Mesothelial cell of epicardium (in vitro differentiated cells): ENCODE data around the gene PTPN13. TPM values are rescaled to one million over a fixed set of nuclear protein-coding genes. Genes with fewer than 3 reads are reported as not detected.

Experiments
- DNase-seq, 2 experiments: peaks; one replicate each; pipeline ENCODE4 v3.0.0; 2021; ENCODE audit warnings: low spot score in 2 of 2; ENCODE audit not compliant: unreplicated experiment in 2 of 2
- H3K27ac Mint-ChIP-seq: 2 replicates; pipeline ENCODE4 v1.8.0; 2021; ENCODE audit warnings: mixed read lengths
- H3K27me3 Mint-ChIP-seq: 2 replicates; pipeline ENCODE4 v1.8.0; 2021; ENCODE audit warnings: low read depth, mixed read lengths
- H3K36me3 Mint-ChIP-seq: 2 replicates; pipeline ENCODE4 v1.8.0; 2021; ENCODE audit warnings: mixed read lengths
- H3K4me1 Mint-ChIP-seq: 2 replicates; pipeline ENCODE4 v1.8.0; 2021; ENCODE audit warnings: mixed read lengths
- H3K4me3 Mint-ChIP-seq: 2 replicates; pipeline ENCODE4 v1.8.0; 2021; ENCODE audit warnings: mild to moderate bottlenecking, moderate library complexity, mixed read lengths
- H3K9me3 Mint-ChIP-seq: 2 replicates; pipeline ENCODE4 v1.8.0; 2021; ENCODE audit warnings: mixed read lengths
- total RNA-seq: library from RNA; stranded (reverse); gene quantifications from 3 replicates; pipeline ENCODE4 v1.2.1, GENCODE V29; 2021
- TF ChIP-seq, protein P1 (sequence below): fragments of 200-600 bp; sonication (generic); IDR thresholded peaks from one replicate; pipeline ENCODE4 v1.5.0; 2021; ENCODE audit warnings: antibody characterized with exemption; ENCODE audit not compliant: unreplicated experiment

The PTPN13 gene
- total RNA-seq, 1 donor from 2014 or later, result 45.4 TPM

DNA sequence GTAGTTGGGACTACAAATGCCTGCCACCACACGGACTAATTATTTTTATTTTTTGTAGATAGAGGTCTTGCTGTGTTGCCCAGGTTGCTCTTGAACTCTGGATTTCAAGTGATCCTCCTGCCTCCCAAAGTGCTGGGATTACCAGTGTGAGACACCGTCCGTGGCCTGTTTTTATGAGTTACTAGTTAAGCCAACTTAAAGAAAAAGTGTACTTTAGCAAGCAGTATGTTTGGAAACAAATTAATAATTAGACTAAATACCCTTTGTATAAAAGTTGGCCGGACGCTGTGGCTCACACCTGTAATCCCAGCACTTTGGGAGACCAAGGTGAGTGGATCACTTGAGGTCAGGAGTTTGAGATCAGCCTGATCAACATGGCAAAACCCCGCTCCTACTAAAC, 14.2 kb upstream of the PTPN13 start:
- Mint-ChIP-seq H3K4me1 (peaks cover 2% of the 10 kb centered on the region), H3K4me3 (no peak overlapping the region), H3K27me3 (no peaks in the 10 kb centered on the region), H3K9me3 (no peaks in the 10 kb centered on the region), H3K36me3 (no peaks in the 10 kb centered on the region), H3K27ac (no peak overlapping the region)
- TF ChIP-seq, protein P1, sequence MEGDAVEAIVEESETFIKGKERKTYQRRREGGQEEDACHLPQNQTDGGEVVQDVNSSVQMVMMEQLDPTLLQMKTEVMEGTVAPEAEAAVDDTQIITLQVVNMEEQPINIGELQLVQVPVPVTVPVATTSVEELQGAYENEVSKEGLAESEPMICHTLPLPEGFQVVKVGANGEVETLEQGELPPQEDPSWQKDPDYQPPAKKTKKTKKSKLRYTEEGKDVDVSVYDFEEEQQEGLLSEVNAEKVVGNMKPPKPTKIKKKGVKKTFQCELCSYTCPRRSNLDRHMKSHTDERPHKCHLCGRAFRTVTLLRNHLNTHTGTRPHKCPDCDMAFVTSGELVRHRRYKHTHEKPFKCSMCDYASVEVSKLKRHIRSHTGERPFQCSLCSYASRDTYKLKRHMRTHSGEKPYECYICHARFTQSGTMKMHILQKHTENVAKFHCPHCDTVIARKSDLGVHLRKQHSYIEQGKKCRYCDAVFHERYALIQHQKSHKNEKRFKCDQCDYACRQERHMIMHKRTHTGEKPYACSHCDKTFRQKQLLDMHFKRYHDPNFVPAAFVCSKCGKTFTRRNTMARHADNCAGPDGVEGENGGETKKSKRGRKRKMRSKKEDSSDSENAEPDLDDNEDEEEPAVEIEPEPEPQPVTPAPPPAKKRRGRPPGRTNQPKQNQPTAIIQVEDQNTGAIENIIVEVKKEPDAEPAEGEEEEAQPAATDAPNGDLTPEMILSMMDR, result no peak
- DNase-seq, result no peak

DNA sequence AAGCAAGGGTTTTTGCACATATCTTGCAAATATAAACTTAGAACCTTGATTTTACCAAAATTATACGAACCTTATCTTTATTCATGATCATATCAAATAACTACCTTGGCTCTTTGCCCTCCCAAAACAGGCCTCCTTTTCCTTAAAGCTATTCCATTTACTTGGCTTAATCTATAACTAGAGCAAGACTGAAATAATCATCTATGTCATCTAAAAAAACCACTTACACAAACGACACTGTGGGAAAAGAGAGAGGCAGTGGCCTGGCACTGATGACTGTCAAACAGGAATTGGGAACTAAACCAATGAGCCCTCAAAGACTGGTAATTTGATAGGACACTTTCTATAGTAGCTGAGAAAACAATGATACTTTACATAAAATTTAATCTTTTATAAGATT, 11.7 kb upstream of the PTPN13 start:
- no peak for DNase-seq
- peaks cover 18% of the 10 kb centered on the region for H3K4me1 Mint-ChIP-seq
- no peaks in the 10 kb centered on the region for H3K27me3 Mint-ChIP-seq
- H3K27ac Mint-ChIP-seq, result no peak overlapping the region
- H3K36me3 Mint-ChIP-seq, result no peaks in the 10 kb centered on the region
- H3K9me3 Mint-ChIP-seq, result no peaks in the 10 kb centered on the region
- no peak overlapping the region for H3K4me3 Mint-ChIP-seq
- TF ChIP-seq, protein P1, result no peak

DNA sequence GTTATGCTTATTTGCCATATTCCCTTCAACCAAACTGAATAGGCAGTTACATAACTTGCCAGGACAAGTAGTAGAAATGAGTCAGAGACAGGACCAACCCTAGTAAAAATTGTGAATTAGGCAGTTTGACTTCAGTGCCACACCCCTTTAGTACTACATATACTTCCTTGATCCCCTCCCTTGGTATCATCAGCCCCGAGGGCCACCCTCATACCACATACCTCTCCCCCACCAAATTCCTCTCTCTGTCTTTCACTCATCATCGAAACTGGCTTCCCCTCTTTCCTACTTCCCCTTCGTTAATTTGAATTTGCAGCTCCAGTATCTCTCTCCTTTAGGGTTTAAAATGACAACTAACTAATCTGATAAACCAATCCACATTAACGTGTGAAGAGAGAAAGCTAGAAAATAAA, 7.9 kb upstream of the PTPN13 start:
- Mint-ChIP-seq H3K36me3 (no peaks in the 10 kb centered on the region), H3K27ac (peak overlapping the region; percentile 63), H3K27me3 (no peaks in the 10 kb centered on the region), H3K4me1 (peaks cover 23% of the 10 kb centered on the region), H3K9me3 (no peaks in the 10 kb centered on the region), H3K4me3 (no peak overlapping the region)
- no peak for DNase-seq
- TF ChIP-seq, protein P1, result no peak

DNA sequence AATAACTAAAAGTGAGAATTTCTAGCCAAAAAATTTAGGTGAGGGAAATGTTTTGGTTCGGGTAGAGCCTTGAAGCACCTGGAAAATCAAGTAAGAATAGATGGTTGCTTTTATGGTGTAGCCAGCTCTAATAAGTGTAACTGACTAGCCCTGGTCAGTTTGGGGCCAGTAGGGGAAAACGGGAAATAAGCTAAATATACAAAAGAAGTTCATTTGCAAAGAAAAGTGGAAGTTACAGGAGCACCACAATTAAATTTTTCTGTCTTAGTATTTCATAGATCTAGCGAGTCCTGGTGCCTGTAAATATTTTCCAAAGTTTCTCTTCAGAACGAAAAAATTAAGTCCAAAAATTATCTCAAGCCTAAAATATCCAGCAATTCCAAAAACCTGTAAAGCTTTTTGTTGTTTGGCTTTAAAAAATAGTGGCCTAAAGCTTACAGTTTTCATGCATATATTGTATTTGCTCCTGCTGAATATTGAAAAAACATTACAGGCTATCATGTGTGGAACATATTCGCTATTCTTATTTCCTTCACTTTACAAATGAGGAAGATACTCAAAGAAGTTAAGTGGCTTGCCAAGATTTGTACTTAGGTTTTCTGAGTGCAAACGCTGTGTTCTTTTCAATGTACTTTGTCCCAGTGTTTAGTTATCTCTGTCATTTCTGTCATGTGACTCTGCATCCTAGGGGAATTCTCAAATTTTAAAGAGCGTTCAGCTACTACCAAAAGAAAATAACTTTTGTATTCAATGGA, 7.3 kb upstream of the PTPN13 start:
- TF ChIP-seq, protein P1, result no peak
- peak overlapping the region; percentile 63 for H3K27ac Mint-ChIP-seq
- H3K9me3 Mint-ChIP-seq, result no peaks in the 10 kb centered on the region
- H3K27me3 Mint-ChIP-seq, result no peaks in the 10 kb centered on the region
- H3K36me3 Mint-ChIP-seq, result no peaks in the 10 kb centered on the region
- H3K4me3 Mint-ChIP-seq, result no peak overlapping the region
- peaks cover 23% of the 10 kb centered on the region for H3K4me1 Mint-ChIP-seq
- no peak for DNase-seq

DNA sequence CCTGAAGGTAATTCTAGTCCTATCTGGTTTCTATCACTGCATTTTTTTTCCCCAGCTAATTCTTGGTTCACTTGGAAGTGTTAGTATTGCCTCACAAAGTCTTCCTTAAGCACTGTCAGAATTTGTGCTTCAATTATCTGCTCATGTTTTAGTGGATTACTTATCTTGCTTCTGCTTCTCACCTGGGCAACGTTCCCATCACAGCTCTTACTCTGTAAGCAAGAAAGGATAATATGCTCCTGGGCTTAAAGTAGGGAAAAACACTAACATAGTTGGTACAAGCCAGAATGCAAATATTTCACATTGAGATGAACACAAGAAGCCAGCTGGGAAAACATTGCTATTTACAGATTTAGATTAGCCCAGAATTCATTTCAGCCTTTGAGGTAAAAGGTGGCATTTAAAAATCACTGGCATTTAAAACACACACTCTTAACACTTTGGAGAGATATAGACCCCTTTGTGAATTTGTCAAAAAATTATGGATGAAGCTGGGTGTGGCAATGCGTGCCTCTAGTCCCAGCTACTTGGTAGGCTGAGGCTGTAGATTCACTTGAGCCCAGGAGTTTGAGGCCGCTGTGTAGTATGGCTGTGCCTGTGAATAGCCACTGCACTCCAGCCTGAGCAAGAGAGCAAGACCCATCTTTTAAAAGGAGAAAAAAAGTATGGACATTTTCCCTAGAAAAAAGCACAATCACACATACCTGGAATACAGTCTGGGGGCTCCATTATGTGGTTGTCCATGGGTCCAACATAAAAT, 6.6 kb upstream of the PTPN13 start:
- no peak for DNase-seq
- TF ChIP-seq, protein P1, result no peak
- no peaks in the 10 kb centered on the region for H3K36me3 Mint-ChIP-seq
- H3K4me3 Mint-ChIP-seq, result no peak overlapping the region
- H3K27me3 Mint-ChIP-seq, result no peaks in the 10 kb centered on the region
- peak overlapping the region; percentile 51 for H3K27ac Mint-ChIP-seq
- H3K4me1 Mint-ChIP-seq, result peaks cover 27% of the 10 kb centered on the region
- no peaks in the 10 kb centered on the region for H3K9me3 Mint-ChIP-seq
